Measurements from ENCODE around the gene LHB.

Gene LHB

GRCh38 chr19:49006905-49007304, 10.0 kb downstream of the LHB start:
- no peak for DNase-seq

GRCh38 chr19:49004964-49005614, 11.8 kb downstream of the LHB start:
- no peak for DNase-seq

- DNase-seq, result no peak
Observed at GRCh38 chr19:49004133-49004532, 12.8 kb downstream of the LHB start.

GRCh38 chr19:48999481-49000325, 17.2 kb downstream of the LHB start:
- DNase-seq, result no peak

- no peak for DNase-seq
Observed at GRCh38 chr19:48997972-48998371, 18.9 kb downstream of the LHB start.

GRCh38 chr19:48994035-48994386, 22.9 kb downstream of the LHB start:
- DNase-seq, result no peak

- DNase-seq, result peak; percentile 99
Observed at GRCh38 chr19:48993175-48994034, 23.5 kb downstream of the LHB start, which contains the start of the genes GYS1 and RUVBL2. Gene GYS1 (minus strand): TSS chr19:48993309. CDS start chr19:48993112, 197 bp downstream. Gene RUVBL2 (plus strand): TSS chr19:48993887. CDS start chr19:48993912, 25 bp downstream.

- no peak for DNase-seq
Observed at GRCh38 chr19:48992581-48993174, 24.2 kb downstream of the LHB start.

GRCh38 chr19:48991873-48992580, 24.9 kb downstream of the LHB start:
- no peak for DNase-seq

GRCh38 chr19:48991011-48991609, 25.8 kb downstream of the LHB start:
- no peak for DNase-seq

GRCh38 chr19:48990400-48990799, 26.5 kb downstream of the LHB start:
- DNase-seq, result no peak

- DNase-seq, result no peak
Observed at GRCh38 chr19:48989701-48990291, 27.1 kb downstream of the LHB start.

- no peak for DNase-seq
Observed at GRCh38 chr19:48988860-48989259, 28.0 kb downstream of the LHB start.

- no peak for DNase-seq
Observed at GRCh38 chr19:48988286-48988685, 28.6 kb downstream of the LHB start.

GRCh38 chr19:48987323-48987722, 29.6 kb downstream of the LHB start:
- no peak for DNase-seq

- DNase-seq, result no peak
Observed at GRCh38 chr19:48986211-48986610, 30.7 kb downstream of the LHB start.

GRCh38 chr19:48985711-48986110, 31.2 kb downstream of the LHB start:
- DNase-seq, result no peak

- DNase-seq, result no peak
Observed at GRCh38 chr19:48982280-48982679, 34.6 kb downstream of the LHB start.

- DNase-seq, result no peak
Observed at GRCh38 chr19:48977061-48977460, 39.8 kb downstream of the LHB start.

GRCh38 chr19:48975947-48976847, 40.7 kb downstream of the LHB start:
- peak; percentile 60 for DNase-seq
